Measurements from ENCODE around the gene RAB11FIP3.

RAB11FIP3 gene

DNA sequence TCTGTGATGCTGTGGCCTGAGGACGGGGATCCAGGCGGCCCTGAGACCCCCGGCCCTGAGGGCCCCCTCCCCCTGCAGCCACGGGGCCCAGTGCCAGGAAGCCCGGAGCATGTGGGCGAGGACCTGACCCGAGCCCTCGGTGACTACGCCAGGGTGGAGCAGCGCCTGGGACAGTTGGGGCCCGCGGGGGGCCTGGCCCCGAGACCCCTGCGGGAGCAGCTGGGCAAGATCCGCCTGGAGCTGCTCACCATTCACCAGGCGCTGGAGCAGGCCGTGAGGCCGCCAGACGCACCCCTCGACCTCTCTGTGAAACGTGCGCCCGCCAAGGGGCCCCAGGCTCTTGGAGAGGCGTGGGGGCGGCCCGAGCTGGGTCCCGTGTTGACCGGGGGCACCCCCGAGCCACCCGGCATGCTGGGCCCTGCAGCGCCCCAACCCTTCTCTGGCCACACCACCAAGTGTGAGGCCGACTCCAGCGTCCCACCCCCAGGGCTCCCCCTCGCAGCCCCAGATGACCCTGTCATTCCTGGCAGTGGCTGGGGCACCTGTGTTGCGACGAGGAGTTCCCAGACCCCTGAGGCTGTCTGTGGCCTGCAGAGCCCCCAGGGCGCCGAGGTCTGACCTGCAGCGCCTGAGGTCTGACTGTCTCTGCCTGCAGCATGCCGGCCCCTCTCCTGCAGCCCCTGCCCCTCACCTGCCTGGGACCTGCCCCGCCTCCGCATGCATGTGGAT lies 139.4 kb downstream of the RAB11FIP3 start:
- peak overlapping the region; percentile 90; the same call in 1 of the 2 replicates for H3K27ac ChIP-seq
- TF ChIP-seq, protein P1, sequence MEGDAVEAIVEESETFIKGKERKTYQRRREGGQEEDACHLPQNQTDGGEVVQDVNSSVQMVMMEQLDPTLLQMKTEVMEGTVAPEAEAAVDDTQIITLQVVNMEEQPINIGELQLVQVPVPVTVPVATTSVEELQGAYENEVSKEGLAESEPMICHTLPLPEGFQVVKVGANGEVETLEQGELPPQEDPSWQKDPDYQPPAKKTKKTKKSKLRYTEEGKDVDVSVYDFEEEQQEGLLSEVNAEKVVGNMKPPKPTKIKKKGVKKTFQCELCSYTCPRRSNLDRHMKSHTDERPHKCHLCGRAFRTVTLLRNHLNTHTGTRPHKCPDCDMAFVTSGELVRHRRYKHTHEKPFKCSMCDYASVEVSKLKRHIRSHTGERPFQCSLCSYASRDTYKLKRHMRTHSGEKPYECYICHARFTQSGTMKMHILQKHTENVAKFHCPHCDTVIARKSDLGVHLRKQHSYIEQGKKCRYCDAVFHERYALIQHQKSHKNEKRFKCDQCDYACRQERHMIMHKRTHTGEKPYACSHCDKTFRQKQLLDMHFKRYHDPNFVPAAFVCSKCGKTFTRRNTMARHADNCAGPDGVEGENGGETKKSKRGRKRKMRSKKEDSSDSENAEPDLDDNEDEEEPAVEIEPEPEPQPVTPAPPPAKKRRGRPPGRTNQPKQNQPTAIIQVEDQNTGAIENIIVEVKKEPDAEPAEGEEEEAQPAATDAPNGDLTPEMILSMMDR (conservative IDR thresholded peaks at IDR 0.05; ENCODE audit: low read depth): no peak
- POLR2A ChIA-PET (ENCODE audit: low non-redundant PET): no interaction called here
- CTCF ChIA-PET: no interaction called here
- DNase-seq (ENCODE audit: low spot score): no peak

DNA sequence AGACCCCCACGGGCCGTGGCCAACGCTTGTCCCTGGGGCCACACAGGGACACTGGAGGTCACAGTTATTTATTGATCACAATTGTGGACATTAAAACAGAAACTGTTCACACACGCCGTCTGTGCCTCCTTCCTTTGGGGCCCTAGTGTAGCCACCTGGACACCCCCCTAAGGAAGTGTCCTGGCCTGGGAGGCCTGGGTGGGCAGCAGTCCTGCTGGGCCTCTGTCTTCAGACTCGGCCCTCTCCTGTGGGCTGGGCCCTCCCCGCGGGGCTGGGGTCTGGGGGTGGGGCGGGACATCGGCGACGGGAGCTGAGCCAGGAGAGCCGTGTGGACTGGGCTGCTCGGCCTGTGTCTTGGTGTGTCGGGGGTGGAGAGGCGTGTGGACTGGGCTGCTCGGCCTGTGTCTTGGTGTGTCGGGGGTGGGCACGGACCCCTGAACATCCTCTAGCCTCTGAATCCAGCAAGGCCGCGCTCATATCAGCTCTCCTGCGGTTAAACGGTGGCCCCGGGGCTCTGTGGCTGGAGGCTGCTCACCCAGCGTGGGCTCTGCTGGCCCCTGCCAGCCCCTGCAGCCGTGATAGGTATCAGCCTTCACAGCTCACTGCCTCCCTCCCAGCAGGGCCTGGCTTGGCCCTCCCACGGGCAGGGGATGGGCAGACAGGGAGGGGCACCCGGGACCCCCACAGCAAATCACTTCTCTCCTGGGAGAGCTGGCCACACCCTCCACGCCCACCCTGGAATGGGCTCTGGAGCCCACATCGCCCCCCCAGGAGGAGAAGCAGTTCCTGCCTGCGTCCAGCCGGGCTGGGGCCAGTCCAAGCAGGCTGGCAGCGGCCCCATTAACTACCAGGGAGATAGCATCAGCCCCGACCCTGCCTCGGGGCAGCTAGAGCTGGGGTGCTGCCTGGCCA lies 140.2 kb downstream of the RAB11FIP3 start:
- DNase-seq (ENCODE audit: low spot score): no peak
- TF ChIP-seq, protein P1 (conservative IDR thresholded peaks at IDR 0.05; ENCODE audit: low read depth): no peak
- ChIA-PET POLR2A (ENCODE audit: low non-redundant PET) (interaction anchor here (0.5 kb wide), 1 partner anchor 183 kb away, joined by 3 read pairs; no protein-coding TSS in a partner anchor), CTCF (no interaction called here)
- peak overlapping the region; percentile 90 for H3K27ac ChIP-seq

GRCh38 chr16:566475-567372 lies 141.3 kb downstream of the RAB11FIP3 start, which contains the start of gene NHLRC4:
Gene NHLRC4, plus strand, starts transcription at chr16:567005. Its CDS starts 1,043 bp downstream, at chr16:568048.
- peak; percentile 32 for DNase-seq (ENCODE audit: low spot score)
- CTCF ChIA-PET: no interaction called here
- H3K27ac ChIP-seq: peak within 1 kb of the TSS; percentile 90

GRCh38 chr16:567373-568256 lies 142.2 kb downstream of the RAB11FIP3 start:
- TF ChIP-seq, protein P1 (conservative IDR thresholded peaks at IDR 0.05; ENCODE audit: low read depth): no peak
- ChIA-PET CTCF (no interaction called here), POLR2A (ENCODE audit: low non-redundant PET) (no interaction called here)
- peak overlapping the region; percentile 90 for H3K27ac ChIP-seq
- no peak for DNase-seq (ENCODE audit: low spot score)

More at GRCh38 chr16:566475-567372, 141.3 kb downstream of the RAB11FIP3 start, which contains the start of gene NHLRC4:
- POLR2A ChIA-PET (ENCODE audit: low non-redundant PET): interaction anchor here (0.7 kb wide), 1 partner anchor 60 kb away, joined by 3 read pairs; no protein-coding TSS in a partner anchor
- TF ChIP-seq, protein P1 (conservative IDR thresholded peaks at IDR 0.05; ENCODE audit: low read depth): no peak

GRCh38 chr16:568401-569258 lies 143.2 kb downstream of the RAB11FIP3 start:
- CTCF ChIA-PET: no interaction called here
- H3K27ac ChIP-seq: peak overlapping the region; percentile 90
- TF ChIP-seq, protein P1 (conservative IDR thresholded peaks at IDR 0.05; ENCODE audit: low read depth): no peak
- DNase-seq (ENCODE audit: low spot score): no peak
- POLR2A ChIA-PET (ENCODE audit: low non-redundant PET): no interaction called here
